Epithelial cell of esophagus (primary cell): Measurements from ENCODE around the gene GRAMD4.

Experiments
- DNase-seq: peaks from one replicate; pipeline ENCODE4 v3.0.0; 2010; ENCODE audit warnings: low read depth
- H3K4me3 ChIP-seq: 2 replicates; pipeline ENCODE4 v1.5.1; 2011; ENCODE audit warnings: mild to moderate bottlenecking, low read length, control low read depth
- CTCF ChIP-seq: IDR thresholded peaks from 2 replicates; pipeline ENCODE4 v1.5.1; 2011; ENCODE audit warnings: low read depth, mild to moderate bottlenecking, low read length, control low read depth, inconsistent platforms; ENCODE audit not compliant: insufficient read depth; ENCODE audit errors: missing control alignments

The GRAMD4 gene

GRCh38 chr22:46663436-46664100 is 43.4 kb downstream of the GRAMD4 start:
- H3K4me3 ChIP-seq = no peak overlapping the region
- TF ChIP-seq CTCF = no peak
- no peak for DNase-seq

GRCh38 chr22:46664301-46664855 is 44.2 kb downstream of the GRAMD4 start:
- TF ChIP-seq CTCF = no peak
- no peak overlapping the region for H3K4me3 ChIP-seq
- DNase-seq = no peak

- TF ChIP-seq CTCF = no peak
- H3K4me3 ChIP-seq = no peak overlapping the region
- DNase-seq = no peak
These were observed 45.0 kb downstream of the GRAMD4 start for GRCh38 chr22:46665151-46665695.

GRCh38 chr22:46665751-46666280 is 45.6 kb downstream of the GRAMD4 start:
- TF ChIP-seq CTCF = no peak
- no peak overlapping the region for H3K4me3 ChIP-seq
- DNase-seq = no peak

GRCh38 chr22:46666577-46667244 is 46.5 kb downstream of the GRAMD4 start:
- no peak for TF ChIP-seq CTCF
- peak; percentile 19 for DNase-seq
- no peak overlapping the region for H3K4me3 ChIP-seq

- no peak for DNase-seq
- TF ChIP-seq CTCF = no peak
- H3K4me3 ChIP-seq = no peak overlapping the region
These were observed 47.0 kb downstream of the GRAMD4 start for GRCh38 chr22:46667245-46667623.
